GM19397 (cell line): Measurements from ENCODE around the gene TMEM178B.
"Not testable (repeated sequence)": the region's sequence is repeated elsewhere in the genome, so short reads cannot be mapped to it uniquely, and the experiment has no call there.

Experiments
- ATAC-seq: cut with Tn5 transposase; IDR thresholded peaks from one replicate; pipeline ENCODE4 v1.9.1; 2021; ENCODE audit warnings: mild to moderate bottlenecking, moderate library complexity; ENCODE audit not compliant: unreplicated experiment

TMEM178B gene

DNA sequence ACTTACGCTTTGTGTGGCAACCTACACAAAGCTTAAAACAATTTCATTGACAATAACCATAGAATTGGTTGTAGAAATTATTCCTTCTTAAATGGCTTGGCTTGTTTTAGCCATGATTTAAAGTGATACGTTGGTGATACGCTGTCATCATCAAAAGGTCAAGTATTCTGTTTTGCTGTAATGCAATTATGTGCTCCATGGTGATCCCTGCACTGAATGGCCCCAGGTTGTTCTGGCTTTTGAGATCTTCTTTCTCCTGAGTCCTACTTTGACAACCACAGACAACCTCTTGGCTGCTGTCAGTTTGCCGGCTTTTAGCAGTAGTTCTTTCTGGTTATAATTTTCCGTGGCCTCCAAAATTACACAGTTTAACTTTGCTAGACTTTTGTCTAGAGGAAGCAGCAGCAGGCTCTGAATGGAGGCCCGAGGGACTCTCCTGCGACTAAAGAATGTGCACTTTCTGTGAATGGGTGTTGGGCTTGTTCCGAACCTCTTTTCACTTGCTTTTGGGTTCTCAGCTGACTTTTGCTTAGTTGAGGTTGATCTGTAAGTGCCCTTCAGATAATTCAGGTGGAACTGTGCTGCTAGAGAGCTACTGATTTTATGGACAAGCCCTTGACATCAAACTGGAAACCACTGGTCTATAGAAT lies 104.7 kb downstream of the TMEM178B start:
- ATAC-seq, result no peak

DNA sequence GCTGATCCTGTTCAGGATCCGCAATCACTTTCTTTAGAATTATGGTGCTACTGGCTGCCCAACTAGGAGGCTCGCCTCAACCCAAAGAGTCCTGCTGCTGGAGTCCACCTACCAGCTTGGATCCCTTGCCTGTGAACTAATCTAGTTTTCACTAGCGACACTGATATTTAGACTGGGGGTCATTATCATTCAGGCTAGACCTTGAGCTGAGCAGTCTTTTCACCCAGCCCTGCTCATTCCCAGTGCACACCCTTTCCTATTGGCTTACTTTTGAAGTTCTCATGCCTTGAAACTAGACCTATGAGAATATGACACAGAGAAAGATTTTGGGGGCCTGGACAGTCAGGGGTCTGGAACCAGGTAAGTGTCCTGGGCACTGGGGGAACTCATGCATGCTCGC lies 107.9 kb downstream of the TMEM178B start:
- no peak for ATAC-seq

DNA sequence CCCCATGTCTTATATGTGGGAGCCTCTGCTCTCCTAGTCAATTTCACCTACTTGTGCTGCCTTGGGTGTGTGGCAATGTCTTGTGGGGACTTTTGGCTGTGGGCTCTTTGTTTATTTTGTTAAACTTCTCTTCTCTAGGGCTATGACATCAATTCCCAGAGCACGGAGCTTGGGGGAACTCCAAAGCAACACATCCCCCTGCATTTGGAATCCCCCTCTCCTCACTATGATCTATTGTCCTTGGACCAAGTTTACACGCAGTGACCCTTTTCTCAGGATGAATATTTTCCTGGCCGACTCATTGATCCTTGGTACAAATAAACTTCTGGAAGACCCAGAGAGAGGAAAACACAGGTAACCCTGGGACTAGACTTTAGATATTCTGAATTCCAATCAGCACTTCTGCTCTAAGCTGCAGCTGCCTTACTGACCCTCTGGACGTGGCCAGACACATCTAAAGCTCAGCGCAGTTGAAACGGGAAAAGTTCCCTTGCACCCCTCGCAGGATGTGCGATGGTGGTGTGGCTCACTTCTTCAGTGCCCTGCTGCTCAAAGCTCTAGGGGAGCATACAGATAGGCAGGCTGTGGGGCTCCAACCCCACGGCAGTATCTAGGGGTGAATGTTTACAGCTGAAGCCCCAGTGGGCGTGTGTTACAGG lies 110.8 kb downstream of the TMEM178B start:
- ATAC-seq, result no peak

DNA sequence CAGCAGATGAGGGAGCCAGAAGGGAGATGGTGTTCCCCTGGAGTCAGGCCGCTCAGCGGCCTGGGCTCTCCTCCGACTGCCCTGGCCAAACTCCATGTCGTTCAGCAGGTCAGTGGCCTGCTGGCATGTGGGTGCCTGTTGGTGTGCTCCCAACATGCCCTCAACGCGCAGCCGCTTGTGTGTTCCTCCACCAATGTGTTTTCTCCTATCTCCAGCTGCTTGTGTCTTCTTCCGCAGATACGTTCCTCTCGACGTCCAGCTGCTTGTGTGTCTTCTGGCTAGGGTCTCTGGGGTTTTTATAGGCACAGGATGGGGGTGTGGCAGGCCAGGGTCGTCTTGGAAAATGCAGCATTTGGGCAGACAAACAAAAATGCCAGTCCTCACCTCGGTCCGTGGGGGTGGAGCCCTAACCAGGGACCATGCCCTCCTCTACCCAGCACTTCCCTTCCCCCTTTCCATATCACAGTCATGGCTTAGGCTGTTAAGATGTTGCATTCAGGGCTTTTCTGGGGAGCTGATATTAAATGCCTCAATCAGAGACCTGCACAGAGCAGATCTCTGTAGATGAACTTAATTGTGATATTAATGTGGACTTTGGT lies 111.6 kb downstream of the TMEM178B start:
- no peak for ATAC-seq

DNA sequence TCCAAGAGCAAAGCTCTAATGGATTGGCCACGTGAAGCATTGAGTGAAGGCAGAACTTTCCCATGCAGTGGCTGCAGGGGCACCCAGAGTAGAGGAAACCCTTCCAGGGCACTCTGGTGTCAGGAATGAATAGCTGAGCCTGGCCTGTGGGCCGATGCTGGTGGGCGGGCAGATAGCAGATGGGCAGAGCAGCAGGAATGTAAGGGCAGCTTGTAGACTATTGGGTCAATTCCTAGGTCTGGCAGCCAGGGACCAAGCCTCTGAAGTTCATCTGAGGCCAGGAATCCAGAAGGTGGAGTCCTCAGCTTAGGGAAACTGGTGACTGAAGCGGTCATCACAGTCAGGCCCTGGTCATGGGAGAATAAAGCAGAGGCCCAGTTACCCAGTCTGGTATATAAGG lies 115.4 kb downstream of the TMEM178B start:
- no peak for ATAC-seq

DNA sequence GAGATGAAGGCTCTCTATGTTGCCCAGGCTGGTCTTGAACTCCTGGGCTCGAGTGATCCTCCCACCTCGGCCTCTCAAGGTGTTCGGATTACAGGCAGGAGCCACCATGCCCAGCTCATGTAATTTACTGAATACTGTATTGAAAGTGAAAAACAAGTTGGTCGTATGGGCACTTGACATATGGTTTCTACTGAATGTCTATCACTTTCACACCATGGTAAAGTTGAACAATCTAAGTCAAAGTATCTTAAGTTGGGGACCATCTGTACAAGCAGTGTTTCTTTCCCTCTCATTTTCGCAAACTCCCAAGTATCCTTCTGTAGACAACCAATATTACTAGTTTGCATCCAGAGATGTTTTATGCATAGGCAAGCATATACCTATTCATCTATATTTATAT lies 116.6 kb downstream of the TMEM178B start:
- no peak for ATAC-seq

DNA sequence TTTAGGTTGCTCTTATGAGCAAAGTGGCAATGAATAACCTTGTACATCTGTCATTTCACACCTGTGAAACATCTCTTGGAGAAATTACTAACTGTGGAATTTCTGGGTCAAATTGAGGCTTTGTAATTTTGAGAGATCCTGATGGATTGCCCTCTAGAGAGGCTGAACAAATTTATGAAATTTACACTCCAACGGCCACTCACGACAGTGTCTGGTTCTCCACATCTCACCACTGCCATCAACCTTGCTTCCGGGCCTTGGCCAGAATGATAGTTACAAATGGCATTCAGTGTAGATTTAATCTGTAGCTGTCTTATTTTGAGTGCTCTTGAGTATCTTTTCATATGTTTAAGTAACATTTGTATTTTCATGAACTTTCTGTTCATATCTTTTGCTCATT lies 117.4 kb downstream of the TMEM178B start:
- ATAC-seq, result no peak

DNA sequence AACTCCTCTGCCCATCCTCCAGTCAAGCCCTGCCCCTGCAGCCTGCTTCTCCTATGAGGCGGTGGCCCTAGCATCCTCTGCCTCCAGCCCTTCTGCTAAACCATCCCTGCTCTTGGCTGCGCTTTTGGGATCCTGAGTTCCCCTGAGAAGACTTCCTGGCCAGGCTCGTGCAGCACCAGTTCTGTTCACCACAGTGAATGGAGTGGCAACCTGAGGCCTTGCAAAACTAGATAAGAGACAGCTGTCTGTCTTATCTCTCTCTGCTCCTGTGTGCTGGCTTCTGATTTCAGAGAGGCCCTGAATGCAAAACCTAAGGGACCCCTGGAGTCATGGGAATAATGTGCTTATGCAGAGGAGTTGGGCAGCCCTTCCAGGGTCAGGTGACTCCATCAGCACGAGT lies 119.2 kb downstream of the TMEM178B start:
- no peak for ATAC-seq

DNA sequence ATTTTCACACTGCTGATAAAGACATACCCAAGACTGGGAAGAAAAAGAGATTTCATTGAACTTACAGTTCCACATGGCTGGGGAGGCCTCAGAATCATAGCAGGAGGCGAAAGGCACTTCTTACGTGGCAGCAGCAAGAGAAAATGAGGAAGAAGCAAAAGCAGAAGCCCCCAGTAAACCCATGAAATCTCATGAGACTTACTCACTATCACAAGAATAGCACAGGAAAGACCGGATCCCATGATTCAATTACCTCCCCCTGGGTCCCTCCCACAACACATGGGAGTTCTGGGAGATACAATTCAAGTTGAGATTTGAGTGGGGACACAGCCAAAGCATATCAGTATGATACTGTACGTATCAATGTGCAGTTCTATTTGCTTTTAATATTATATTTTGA lies 121.9 kb downstream of the TMEM178B start:
- ATAC-seq, result not testable (repeated sequence)

DNA sequence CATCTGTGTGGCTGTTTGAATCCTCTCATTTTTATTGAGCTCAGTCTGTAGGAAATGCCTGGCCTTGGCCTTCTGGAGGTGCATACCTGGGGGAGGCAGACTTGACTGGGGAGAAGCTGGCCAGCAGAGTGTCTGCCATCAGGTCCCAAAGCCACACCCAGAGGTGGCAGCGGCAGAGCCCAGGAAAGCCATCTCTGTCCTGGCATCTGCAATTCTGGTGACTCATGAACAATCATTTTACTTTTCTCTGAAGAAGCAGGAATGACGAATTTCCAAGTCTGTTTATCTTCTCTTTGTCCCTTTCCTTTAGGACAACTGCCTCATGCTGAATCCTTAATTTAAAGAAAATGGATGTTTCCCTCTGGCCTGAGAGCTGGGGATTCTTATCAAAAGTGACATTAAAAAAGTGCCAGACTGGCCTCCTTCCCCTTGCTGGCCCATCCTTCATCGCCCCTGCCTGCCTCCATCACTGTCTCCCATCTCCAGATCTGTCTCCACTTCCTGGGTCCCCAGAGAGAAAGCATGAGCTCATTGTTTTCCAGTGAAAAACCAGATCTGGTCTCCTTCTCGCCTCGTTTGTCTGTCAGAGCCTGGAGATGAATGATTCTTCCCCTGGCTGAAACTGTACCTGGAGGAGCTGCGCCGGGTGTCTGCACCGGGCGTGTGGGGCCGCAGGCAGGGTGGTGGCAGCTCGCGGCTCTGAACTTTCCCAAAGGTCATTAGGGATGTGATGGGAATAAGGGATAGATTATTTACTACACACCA lies 124.5 kb downstream of the TMEM178B start:
- ATAC-seq, result no peak

DNA sequence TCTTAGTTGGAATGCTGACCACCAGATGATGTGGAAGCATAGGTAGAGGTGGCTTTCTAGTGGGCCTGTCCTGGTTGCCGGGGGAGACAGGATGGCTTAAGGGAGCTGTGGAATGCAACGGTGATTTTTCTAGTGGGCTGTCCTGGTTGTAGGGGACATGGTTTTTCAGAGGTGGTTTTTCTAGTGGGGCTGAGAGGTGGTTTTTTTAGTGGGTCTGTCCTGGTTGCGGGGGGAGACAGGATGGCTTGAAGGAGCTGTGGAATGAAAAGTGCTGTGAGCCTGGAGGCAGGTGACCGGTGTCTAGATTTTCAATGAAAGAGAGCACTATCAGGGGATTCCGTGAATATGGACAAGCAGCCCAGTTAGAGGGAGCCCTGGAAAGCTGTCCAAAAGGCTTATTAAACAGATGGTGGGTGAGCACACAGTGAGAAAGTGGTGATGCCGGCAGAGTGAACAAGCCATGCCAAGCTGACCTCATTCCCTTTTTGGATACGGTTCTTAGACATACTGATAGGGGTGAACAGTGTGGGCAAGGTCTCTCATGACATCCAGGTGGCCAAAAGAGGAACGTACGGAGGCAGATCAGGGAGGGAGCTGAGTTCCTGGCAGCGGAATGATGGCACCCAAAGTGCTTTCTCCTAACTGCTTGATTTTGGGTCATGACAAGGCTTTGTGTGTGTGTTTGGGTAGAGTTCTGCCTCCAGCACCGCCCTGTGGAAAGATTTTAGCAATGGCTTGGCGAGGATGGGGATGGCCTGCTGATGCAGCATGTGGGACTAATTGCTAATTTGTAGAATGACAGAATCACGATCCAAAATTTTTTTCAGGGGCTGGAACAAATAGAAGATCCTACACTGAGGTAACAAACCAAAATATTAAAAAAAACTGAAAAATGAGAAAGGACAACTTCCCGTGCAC lies 126.6 kb downstream of the TMEM178B start:
- no peak for ATAC-seq

DNA sequence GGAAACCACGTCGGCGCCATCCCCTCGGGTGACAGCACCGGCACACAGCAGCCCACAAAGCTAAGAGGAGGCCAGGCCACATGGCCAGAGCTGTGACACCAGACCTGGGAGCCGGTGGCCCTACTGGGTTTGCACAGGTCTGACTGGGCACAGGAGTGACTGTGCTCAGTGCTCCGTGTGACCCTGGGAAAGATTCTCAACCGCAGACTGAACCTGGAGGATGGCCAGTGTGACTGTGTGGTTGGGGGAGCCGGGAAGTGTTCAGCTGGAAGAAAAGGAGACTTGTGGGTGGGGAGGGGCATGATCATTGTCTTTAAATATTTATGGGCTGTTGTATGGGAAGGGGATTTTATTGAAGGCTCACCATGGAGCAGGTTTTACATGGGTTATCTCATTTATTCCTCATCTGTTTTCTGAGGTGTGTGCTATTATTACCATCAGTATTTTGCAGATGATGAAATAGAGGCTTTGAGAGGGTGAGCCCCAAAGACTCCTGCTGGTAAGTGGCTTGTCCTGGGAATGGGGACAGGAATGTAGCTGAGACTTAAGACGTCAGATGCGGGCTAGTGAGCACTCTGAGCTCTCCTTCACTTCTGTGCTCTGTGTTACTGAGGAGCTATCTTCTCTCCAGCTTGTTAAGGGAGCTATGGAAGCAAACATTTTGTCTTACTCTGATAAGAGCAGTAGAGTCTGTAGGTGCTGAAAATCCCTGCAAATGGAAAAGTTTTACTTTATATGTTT lies 127.5 kb downstream of the TMEM178B start:
- ATAC-seq, result no peak

DNA sequence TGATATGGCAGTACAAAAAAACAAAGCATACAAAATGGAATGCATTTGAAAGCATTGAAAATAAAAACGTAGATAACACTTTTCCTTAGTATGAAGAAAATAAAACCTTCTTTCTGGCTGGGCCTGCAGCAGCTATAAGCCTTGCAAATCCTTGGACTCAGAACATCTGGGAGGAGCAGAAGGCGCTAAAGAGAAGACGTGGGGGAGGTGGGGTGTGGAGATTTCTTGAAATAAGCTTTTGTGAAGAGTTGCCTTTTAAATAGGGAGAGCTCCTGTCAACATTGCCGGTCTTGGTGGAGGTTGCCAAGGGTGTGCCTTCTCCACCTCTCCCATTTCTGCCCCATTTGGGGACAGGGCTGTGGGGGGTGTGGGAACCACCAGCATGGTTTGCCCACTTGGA lies 128.7 kb downstream of the TMEM178B start:
- ATAC-seq, result no peak

DNA sequence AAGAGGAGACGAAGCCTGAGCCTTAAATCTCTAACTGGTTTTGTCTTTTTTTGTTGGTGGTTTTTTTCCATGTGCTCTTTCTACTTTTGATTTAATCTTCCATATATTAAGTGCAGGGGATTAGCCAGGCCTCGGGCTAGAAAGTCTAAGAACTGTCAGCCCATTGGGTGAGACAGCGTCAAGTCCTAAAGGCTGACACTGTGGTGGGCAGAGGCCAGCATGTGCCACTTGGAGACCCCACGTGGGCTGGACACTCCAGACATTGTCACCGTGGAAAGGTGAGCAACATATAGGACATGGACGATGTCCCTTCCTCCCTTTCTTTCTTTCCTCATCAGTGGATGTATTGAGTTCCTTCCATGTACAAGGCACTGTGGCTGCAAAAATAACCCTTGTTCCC lies 129.3 kb downstream of the TMEM178B start:
- no peak for ATAC-seq

DNA sequence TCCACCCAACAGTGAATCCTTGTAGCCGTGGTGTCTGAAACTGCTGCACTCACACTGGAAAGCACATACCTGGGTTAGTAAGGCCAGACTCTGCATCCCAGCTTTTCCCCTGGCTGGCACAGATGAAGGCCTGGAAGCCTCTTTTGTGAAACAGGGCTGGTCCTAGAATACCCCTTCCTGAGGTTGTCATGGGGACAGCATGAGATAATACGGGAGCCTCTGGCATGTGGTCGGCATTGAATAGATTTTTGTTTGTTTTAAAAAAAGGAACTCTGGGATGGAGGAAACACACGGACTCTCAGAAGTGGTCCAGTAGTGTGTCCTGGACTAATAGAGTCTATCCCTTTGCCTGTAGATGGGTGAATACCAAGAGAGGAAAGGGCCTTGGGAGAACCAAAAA lies 129.7 kb downstream of the TMEM178B start:
- ATAC-seq, result no peak

DNA sequence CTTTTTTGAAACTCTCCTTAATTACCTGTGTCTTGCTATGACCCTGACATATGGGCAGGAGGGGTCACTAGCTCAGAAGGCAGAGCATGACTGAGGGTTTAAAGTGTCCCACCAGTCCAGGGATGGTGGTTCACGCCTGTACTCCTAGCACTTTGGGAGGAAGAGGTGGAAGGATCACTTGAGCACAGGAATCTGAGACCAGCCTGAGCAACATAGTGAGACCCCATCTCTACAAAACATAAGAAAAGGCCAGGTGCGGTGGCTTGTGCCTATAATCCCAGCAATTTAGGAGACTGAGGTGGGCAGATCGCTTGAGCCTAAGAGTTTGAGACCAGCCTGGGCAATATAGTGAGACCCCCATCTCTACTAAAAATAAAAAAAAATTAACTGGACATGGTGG lies 133.8 kb downstream of the TMEM178B start:
- ATAC-seq, result no peak

DNA sequence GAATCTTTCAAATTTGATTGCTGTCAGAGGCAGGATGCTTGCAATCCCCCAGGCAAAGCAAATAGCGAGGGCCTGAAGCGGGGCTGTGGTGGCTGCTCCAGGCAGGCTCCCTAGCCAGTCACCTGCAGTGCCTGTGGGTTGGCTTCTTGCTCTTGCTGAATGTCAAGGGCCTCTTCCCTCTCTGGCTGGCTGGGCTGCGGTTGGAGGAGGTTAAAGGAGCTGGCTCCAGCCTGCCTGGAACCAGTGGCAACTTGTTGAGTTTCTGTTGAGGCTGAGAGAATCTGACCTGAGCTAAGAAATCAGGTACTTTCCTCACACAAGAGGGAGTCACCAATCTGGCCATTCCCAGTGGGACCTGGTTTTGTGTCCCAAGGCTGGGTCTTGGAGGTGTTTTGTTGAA lies 134.7 kb downstream of the TMEM178B start:
- ATAC-seq, result no peak

DNA sequence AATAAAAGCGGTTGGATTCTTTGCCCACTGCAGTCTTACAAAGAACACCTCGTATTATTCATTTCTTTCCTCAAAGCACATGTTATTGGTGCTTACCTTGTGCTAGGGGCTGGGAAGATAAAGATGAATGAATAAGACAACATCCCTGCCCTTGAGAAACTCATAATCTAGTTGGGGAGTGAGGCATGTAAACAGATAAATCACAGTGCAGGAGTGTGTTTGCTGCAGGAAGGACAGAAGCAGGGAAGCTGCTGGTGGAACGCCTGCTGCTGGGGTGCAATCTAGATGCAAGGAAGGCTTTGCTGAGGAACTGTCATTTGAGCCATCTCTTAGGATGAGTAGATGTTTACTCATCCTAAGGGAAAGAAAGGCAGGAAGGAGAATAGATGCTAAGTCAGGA lies 135.6 kb downstream of the TMEM178B start:
- no peak for ATAC-seq

DNA sequence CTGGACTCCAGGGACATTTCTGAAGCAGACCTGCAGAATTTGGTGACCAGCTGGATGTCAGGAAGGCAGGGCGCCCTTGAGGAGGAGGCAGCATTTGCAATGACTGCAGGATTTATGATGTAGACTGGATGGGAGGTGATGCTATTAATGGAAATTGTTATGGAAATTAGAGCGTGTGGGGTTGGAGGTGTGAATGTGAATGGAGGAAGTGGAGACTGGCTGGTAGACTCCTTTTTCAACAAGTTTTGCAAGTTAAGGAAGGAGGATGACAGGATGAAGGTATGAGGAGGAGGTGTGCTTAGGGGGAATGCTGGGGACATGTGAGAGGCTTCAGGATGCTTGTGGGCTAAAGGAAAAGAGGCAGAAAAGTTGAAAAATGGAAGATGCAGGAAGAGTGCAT lies 137.0 kb downstream of the TMEM178B start:
- ATAC-seq, result no peak

DNA sequence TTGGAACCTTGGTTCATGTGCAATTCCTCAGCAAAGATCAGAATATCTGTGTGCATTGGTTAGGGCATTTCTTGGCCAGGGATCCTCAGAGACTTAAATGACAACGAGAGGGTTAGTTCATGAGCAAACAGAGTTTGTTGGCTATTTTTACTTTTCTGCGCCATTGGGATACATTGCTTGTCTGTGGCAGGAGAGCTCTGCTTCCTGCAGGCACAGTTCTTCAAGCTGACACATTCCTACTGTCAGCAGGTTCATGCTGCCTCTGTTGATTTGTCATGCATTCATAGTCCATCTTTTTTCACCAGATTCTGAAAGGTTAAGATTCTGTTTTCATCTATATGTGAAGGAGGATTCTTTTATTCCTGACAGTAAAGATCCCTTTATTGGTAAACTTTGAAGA lies 139.4 kb downstream of the TMEM178B start:
- no peak for ATAC-seq
